GM21825 (cell line): ENCODE data around the gene CHTOP.

Experiments used
- ATAC-seq: cut with Tn5 transposase; IDR thresholded peaks from one replicate; pipeline ENCODE4 v1.9.1; 2021; ENCODE audit warnings: mild to moderate bottlenecking, moderate library complexity; ENCODE audit not compliant: unreplicated experiment

CHTOP gene

GRCh38 chr1:153612755-153613331 is 21.0 kb upstream of the CHTOP start, which contains the start of gene S100A16:
Gene S100A16 (minus strand): TSS chr1:153613137. CDS start chr1:153608151, 4,986 bp downstream.
- no peak for ATAC-seq

GRCh38 chr1:153613406-153613805 is 20.5 kb upstream of the CHTOP start:
- no peak for ATAC-seq

DNA sequence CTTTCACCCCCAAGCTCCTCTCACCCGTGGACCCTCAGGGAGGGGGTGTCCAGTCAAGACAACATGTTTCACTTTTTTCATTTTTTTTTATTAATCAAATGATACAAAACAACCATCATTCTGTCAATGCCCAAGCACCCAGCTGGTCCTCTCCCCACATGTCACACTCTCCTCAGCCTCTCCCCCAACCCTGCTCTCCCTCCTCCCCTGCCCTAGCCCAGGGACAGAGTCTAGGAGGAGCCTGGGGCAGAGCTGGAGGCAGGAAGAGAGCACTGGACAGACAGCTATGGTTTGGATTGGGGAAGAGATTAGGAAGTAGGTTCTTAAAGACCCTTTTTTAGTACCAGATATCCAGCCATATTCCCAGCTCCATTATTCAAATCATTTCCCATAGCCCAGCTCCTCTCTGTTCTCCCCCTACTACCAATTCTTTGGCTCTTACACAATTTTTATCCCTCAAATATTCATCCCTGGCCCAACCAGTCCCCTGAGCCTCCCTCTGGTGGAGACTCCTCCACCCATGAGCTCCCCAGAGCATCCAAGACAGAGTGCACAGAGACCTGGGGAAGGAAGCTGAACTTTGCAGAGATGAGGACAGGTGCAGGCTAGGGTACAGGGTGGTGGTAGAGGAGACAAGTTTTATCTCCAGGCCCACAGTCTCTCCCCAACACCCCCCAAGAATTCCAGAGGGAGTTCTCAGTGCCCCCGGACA is 19.5 kb upstream of the CHTOP start:
- ATAC-seq: no peak

GRCh38 chr1:153614906-153615305 is 19.0 kb upstream of the CHTOP start:
- ATAC-seq: no peak

DNA sequence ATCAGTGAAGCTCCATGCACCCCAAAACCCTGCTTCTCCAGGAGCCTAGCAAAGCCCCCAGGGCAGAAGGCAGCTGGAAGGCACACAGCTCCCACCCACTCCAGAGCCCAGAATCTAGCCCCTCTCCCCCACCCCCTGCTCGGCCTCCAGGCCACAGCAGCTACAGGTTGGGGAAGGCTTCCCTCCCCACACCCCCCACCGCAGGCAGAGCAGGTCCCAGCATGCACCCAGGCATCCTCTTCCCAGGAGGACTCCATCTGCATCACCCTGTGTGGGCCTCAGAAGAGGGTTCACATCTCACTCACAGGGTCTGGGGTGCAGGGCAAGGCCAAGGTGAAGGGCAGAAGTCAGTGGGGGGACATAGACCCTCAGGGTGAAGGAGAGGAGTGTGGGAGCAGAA is 18.5 kb upstream of the CHTOP start:
- no peak for ATAC-seq

GRCh38 chr1:153616144-153616916 is 17.5 kb upstream of the CHTOP start, which contains the start of gene S100A14:
Gene S100A14 (minus strand): TSS chr1:153616325. CDS start chr1:153615858, 467 bp downstream.
- ATAC-seq: no peak

DNA sequence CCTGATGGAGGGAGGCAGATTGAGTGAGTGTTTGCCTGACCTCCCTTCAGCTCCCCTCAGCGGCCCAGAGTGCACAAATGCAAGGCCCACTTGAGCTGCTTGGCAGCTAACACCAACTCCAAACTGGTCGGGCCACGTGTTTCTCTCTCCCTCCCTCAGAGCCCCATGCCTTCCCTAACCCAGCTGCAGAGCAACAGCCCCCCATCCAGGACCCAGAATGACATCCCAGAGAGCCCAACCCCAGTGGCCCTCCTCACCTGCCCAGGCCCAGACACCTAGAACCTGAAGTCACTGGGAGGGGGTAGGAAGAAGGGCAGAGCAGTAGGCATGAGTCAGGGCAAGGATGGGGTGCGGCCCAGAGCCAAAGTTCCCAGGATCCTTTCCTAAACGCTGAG is 17.0 kb upstream of the CHTOP start:
- ATAC-seq: no peak

GRCh38 chr1:153617663-153618062 is 16.2 kb upstream of the CHTOP start:
- no peak for ATAC-seq

GRCh38 chr1:153619171-153619570 is 14.7 kb upstream of the CHTOP start:
- ATAC-seq: no peak

- no peak for ATAC-seq
Observed at GRCh38 chr1:153623101-153623500, 10.8 kb upstream of the CHTOP start.

DNA sequence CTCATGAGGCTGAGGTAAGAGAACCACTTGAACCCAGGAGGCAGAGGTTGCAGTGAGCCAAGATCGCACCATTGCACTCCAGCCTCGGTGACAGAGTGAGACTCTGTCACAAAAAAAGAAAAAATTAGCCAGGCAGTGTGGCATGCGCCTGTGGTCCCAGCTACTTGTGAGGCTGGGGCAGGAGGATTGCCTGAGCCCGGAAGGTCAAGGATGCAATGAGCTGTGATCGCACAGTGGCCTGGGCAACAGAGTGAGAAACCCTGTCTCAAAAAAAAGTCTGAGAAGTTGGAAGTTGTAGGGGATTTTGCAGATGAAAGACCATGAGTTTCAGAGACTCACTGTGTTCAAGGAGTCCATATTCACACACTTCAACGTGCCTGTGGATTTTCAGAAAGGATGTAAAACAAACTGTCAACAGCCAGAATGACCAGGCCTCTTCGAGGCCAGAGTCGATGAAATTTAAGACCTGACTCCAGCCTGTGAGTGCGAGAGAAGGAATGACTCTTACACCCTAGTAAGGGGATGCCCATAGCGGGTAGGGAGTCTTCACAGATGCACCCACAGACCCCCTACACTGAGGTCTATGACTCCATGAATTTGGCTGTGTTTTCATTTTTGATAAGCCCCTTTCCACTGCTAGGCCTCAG is 8.8 kb upstream of the CHTOP start:
- ATAC-seq: no peak

DNA sequence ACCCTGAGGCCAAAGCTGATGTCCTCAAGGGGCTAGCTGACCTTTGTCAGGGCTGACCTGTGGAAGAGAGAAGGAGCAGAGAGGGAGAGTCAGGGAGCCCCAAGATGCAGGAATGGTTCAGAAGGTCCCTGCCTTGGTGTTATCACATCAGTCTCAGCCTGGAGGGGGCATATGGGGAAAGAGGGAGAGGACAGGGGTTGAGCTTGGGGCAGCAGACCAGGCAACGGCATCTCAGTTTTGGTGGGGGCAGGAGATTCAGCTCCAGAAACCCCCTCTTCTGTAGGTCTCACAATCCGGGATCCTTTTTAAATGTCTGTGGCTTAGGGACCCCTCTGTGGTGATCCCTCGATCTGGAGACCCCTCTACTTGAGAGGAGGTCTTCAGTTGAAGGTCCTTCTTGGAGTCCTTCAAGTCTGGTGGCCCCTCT is 7.4 kb upstream of the CHTOP start:
- no peak for ATAC-seq

- no peak for ATAC-seq
Observed at GRCh38 chr1:153626904-153627714, 6.8 kb upstream of the CHTOP start, which contains the start of gene S100A13. Gene S100A13 (minus strand): TSS chr1:153627505. CDS start chr1:153626472, 1,033 bp downstream.

- no peak for ATAC-seq
Observed at GRCh38 chr1:153627715-153628626, 5.9 kb upstream of the CHTOP start, which contains the start of gene S100A1. Gene S100A1 (plus strand): TSS chr1:153628434. CDS start chr1:153630522, 2,088 bp downstream.

DNA sequence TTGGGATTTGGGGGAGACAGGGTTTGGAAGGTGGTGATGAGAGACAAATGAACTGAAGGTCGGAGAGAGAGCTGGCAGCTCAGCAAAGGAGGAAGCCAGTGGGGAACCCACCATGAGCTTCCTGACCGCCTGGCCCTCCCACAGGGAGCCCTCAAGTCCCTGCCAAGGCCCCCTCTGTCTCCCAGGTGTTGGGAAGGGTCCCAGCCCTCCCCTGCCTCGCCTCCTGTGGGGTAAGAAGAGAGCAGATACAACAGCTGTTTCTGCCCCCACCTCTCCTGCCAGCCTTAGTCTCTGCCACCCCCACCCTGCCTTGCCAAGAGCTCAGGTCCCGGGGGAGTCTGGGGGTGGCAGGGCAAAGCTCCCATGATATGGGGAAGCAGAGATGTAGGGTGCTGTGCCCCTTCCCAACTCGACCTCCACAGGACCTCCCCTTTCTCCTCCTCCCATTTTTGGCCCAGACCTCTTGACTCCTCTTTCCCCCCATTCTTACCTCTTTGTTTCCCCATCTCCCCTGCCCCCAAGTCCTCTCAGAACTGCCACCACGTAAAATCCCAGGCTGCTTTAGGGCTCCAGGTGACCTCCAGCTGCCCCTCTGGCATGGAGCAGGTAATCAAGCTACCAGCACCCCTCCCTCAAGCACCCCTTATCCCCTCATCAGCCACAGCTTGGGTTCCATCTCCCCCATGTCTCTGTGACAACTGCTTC is 5.1 kb upstream of the CHTOP start:
- no peak for ATAC-seq

- ATAC-seq: no peak
Observed at GRCh38 chr1:153629343-153629665, 4.6 kb upstream of the CHTOP start.

DNA sequence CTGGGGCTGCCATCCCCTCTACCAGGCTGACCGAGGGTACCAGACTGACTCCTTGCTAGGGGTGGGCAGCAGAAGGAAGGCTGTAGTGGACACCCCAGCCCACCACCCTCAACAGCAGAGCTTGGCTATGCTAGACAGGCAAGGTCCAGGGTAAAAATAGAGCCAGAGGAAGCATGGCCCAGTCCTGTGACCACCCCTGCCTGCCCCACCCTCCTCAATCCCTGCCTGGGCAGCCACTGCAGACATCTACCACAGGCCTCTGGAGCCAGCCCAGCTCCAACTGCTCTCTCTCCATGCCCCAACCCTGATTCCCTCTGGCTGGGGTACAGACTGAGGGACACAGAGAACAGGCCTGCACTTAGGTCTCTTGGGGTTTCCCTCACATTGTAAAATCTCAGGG is 3.9 kb upstream of the CHTOP start:
- ATAC-seq: no peak

DNA sequence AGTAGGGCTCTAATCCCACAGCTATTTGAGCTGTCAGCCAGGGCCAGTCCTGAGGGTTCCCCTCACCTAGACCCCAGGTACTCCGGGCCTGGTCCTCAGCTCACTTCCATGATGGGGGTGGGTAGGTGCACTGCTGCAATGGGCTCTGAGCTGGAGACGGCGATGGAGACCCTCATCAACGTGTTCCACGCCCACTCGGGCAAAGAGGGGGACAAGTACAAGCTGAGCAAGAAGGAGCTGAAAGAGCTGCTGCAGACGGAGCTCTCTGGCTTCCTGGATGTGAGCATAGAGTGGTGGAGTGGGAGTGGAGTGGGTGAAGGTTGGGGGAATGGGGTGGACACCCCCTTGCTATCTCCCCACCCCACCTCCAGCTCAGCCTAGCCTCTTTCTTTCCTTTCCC is 3.5 kb upstream of the CHTOP start:
- no peak for ATAC-seq
